Right atrium auricular region (tissue), 2 donors: Measurements from ENCODE around the gene DLGAP1. TPM values are rescaled to one million over a fixed set of nuclear protein-coding genes. Genes with fewer than 3 reads are reported as not detected.
A peak's percentile ranks its signal among the peaks of the same experiment; 100 is the strongest.

Experiments
- DNase-seq: peaks from one replicate; pipeline ENCODE4 v3.0.0-alpha.2; 2019; ENCODE audit warnings: low spot score
- H3K27ac ChIP-seq, 2 donors: fragments of 200-600 bp; sonication (generic); 1 replicate in 1 of 2; 2 replicates in 1 of 2; pipeline ENCODE4 v1.5.1; 2016 to 2019
- H3K27me3 ChIP-seq, 2 donors: fragments of 200-600 bp; sonication (generic); one replicate each; pipeline versions ENCODE4 v1.5.1 to v1.6.0; 2017 to 2019
- H3K36me3 ChIP-seq: fragments of 200-600 bp; sonication (generic); one replicate; pipeline ENCODE4 v1.5.1; 2016
- H3K4me1 ChIP-seq, 2 donors: fragments of 200-600 bp; sonication (generic); one replicate each; pipeline versions ENCODE4 v1.5.1 to v1.6.0; 2017 to 2019
- H3K4me3 ChIP-seq, 2 donors: fragments of 200-600 bp; sonication (generic); 1 replicate in 1 of 2; 2 replicates in 1 of 2; pipeline ENCODE4 v1.5.1; 2017 to 2019; ENCODE audit warnings: mild to moderate bottlenecking in 1 of 2, moderate library complexity in 1 of 2
- H3K9me3 ChIP-seq, 2 donors: fragments of 200-600 bp; sonication (generic); one replicate each; pipeline ENCODE4 v1.5.1; 2019
- total RNA-seq, 2 donors: library from RNA; depleted of rRNA; stranded (reverse); fragments of >200 nt; gene quantifications; one replicate each; pipeline ENCODE4 v1.1.0, GENCODE V29; 2016
- TF ChIP-seq, protein P1 (sequence below), 2 donors: fragments of 200-600 bp; sonication (generic); IDR thresholded peaks; one replicate each; pipeline ENCODE4 v1.5.1; 2019; ENCODE audit warnings: antibody characterized with exemption in 2 of 2

DLGAP1 gene
- total RNA-seq, 2 donors from 2014 or later, result 0.56 to 1.1 TPM

DNA sequence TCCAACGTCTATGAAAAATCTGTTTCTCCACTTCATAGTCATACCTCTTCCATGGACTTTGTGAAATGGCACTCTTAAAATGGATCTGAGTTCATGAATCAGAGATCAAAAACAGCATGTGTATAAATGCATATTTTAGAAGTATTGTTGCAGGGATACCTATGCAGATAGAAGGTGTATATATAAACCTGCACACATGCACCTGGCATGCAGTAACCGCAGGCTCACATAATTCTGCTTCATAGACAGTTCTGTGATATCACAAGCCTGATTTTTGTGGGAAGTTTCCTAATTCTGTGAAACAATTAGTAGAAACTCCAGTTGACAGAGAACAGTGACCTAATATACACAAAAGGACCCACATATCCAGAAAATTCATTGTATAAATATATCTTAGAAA, 583.4 kb downstream of the DLGAP1 start:
- Histone ChIP-seq H3K9me3 (no peaks in the 10 kb centered on the region), H3K27ac (no peak overlapping the region), H3K27me3 (no peaks in the 10 kb centered on the region), H3K4me1 (peaks cover 0 to 6% of the 10 kb centered on the region in 2 donors), H3K4me3 (no peak overlapping the region), H3K36me3 (no peaks in the 10 kb centered on the region)
- TF ChIP-seq, protein P1, sequence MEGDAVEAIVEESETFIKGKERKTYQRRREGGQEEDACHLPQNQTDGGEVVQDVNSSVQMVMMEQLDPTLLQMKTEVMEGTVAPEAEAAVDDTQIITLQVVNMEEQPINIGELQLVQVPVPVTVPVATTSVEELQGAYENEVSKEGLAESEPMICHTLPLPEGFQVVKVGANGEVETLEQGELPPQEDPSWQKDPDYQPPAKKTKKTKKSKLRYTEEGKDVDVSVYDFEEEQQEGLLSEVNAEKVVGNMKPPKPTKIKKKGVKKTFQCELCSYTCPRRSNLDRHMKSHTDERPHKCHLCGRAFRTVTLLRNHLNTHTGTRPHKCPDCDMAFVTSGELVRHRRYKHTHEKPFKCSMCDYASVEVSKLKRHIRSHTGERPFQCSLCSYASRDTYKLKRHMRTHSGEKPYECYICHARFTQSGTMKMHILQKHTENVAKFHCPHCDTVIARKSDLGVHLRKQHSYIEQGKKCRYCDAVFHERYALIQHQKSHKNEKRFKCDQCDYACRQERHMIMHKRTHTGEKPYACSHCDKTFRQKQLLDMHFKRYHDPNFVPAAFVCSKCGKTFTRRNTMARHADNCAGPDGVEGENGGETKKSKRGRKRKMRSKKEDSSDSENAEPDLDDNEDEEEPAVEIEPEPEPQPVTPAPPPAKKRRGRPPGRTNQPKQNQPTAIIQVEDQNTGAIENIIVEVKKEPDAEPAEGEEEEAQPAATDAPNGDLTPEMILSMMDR (IDR thresholded peaks at IDR 0.05), result no peak
- DNase-seq, result no peak

DNA sequence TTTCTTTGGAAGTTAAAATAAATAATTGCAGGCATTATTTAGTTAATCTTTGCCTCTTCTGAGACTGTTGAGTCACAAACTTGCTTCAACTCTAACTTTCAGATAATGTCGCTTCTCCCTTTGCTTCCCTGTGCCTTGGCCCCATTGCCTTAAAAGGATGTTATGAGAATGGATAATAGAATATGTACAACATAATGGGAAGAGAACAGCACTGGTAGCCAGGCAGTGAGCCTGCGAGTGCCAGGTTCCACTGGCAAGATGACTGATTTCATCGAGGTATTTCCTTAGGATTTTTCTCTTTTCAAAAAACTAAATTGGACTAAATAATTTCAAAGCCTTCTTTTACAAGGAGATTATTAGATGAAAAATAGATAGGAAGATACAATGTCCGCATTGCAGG, 584.2 kb downstream of the DLGAP1 start:
- H3K4me3 ChIP-seq, result no peak overlapping the region
- H3K27ac ChIP-seq, result no peak overlapping the region
- DNase-seq, result no peak
- no peaks in the 10 kb centered on the region for H3K36me3 ChIP-seq
- H3K27me3 ChIP-seq, result no peaks in the 10 kb centered on the region
- H3K9me3 ChIP-seq, result no peaks in the 10 kb centered on the region
- TF ChIP-seq, protein P1 (IDR thresholded peaks at IDR 0.05), result no peak
- peaks cover 0 to 6% of the 10 kb centered on the region in 2 donors for H3K4me1 ChIP-seq

DNA sequence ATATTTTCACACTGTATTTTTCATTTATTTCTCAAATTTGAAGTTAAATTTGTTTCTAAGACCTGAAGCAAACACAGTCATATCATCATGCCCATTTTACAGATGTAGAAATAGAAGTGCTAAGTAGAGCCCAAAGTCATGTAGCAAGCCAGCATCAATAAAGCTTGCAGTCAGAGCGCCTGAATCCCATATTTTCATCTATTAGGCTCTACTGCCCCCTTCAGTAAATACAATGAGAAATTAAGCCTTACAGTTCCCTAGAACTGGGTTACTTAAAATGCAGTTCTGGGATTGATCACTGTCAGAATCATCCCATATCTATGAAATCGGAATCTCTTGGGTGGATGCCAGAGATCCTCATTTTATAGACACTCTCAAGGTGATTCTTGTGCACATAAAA, 585.3 kb downstream of the DLGAP1 start:
- peaks cover 0 to 6% of the 10 kb centered on the region in 2 donors for H3K4me1 ChIP-seq
- H3K4me3 ChIP-seq, result no peak overlapping the region
- DNase-seq, result no peak
- TF ChIP-seq, protein P1 (IDR thresholded peaks at IDR 0.05), result peak in 1 of 2 donors; percentile 54
- H3K36me3 ChIP-seq, result no peaks in the 10 kb centered on the region
- H3K27me3 ChIP-seq, result no peaks in the 10 kb centered on the region
- H3K27ac ChIP-seq, result no peak overlapping the region
- no peaks in the 10 kb centered on the region for H3K9me3 ChIP-seq

DNA sequence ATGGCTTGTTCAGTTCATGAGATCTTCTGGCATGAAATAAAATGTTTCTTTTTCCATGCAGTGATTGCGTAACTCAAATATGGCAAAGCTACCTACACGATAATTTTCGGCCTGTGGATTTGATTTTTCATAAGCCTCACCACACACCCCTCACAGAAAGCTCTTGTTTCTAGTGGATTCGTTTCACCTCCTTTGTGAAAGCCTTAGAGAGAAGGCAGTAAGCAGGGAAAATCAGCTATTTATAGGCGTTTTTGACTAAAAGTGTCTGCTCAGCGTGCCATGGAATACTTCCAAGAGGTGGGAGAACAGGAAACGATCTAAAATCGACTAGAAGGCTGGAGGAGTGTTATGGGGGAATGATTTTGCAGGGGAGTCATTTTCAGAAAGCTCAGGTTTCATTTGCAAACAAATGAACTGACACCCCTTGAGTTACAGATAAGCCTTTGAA, 587.2 kb downstream of the DLGAP1 start:
- Histone ChIP-seq H3K4me1 (peaks cover 0 to 6% of the 10 kb centered on the region in 2 donors), H3K9me3 (no peaks in the 10 kb centered on the region), H3K36me3 (no peaks in the 10 kb centered on the region), H3K4me3 (no peak overlapping the region), H3K27me3 (no peaks in the 10 kb centered on the region), H3K27ac (no peak overlapping the region)
- no peak for DNase-seq
- TF ChIP-seq, protein P1 (IDR thresholded peaks at IDR 0.05), result no peak

DNA sequence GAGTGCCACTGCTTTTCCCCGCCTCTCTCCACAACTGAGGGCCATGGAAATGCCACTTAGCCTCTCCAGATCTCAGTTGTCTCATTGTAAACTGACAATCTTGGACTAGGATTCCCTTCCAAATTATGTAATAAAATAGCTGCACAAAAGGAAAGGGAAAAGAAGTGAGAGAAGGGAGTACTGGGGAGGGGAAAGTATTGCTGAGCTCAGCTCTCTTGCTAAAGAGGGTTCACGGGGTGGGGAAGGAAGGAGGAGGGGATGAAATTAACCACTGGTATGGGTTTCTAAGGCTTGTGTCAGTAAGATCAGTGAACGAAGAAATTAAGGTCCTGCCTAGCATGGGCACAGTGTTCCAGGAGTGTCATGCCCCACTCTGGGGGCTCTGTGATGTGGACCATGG, 587.9 kb downstream of the DLGAP1 start:
- no peaks in the 10 kb centered on the region for H3K36me3 ChIP-seq
- no peak overlapping the region for H3K27ac ChIP-seq
- no peak overlapping the region for H3K4me3 ChIP-seq
- peaks cover 0 to 6% of the 10 kb centered on the region in 2 donors for H3K4me1 ChIP-seq
- DNase-seq, result no peak
- no peaks in the 10 kb centered on the region for H3K27me3 ChIP-seq
- TF ChIP-seq, protein P1 (IDR thresholded peaks at IDR 0.05), result no peak
- no peaks in the 10 kb centered on the region for H3K9me3 ChIP-seq

DNA sequence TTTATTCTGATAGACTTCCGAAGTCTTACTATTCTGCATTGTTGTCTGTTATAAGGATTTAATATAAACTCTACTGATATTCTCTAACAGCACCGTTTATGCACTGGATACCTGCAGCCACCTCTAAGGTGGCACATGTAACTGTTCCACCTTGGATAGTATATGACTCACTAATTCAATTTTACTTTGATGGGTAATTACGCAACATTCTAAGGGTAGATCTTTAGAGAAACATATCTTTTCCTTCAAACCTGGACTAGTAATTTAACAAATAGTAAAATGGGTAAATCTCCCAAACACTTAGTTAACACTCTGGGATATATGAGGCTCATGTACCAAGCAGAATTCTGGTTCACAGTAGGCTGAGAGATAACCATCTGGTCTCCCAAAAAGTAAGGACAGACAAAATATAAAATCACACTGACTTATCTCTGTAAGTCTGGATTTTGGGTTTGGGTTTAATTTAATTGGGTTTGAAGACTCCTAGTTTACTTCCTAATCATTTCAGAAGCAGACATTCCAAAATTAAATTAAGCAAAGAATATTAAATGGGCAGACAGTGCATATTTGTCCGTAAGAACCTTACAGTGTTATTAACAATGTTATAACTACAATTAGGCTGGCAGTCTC, 590.3 kb downstream of the DLGAP1 start:
- H3K36me3 ChIP-seq, result no peaks in the 10 kb centered on the region
- H3K27ac ChIP-seq, result no peak overlapping the region
- DNase-seq, result no peak
- TF ChIP-seq, protein P1 (IDR thresholded peaks at IDR 0.05), result no peak
- H3K27me3 ChIP-seq, result no peaks in the 10 kb centered on the region
- no peak overlapping the region for H3K4me3 ChIP-seq
- peaks cover 0 to 6% of the 10 kb centered on the region in 2 donors for H3K4me1 ChIP-seq
- no peaks in the 10 kb centered on the region for H3K9me3 ChIP-seq
